H9 (cell line): ENCODE data around the gene ST6GALNAC6. TPM values are rescaled to one million over a fixed set of nuclear protein-coding genes. Genes with fewer than 3 reads are reported as not detected.
A peak's percentile ranks its signal among the peaks of the same experiment; 100 is the strongest.

Experiments
- DNase-seq: peaks from one replicate; pipeline ENCODE4 v3.0.0-alpha.2; 2017
- H2AFZ ChIP-seq: one replicate; pipeline ENCODE4 v1.6.1; 2013; ENCODE audit warnings: mild to moderate bottlenecking, low read length, control low read depth, moderate library complexity
- H2AK5ac ChIP-seq: 2 replicates; pipeline ENCODE4 v1.6.1; 2013; ENCODE audit warnings: low read length, control low read depth, mixed read lengths; ENCODE audit not compliant: insufficient read length
- H2BK120ac ChIP-seq: one replicate; pipeline ENCODE4 v1.6.1; 2013; ENCODE audit warnings: low read depth, mild to moderate bottlenecking, low read length, control low read depth, inconsistent platforms; ENCODE audit not compliant: poor library complexity, severe bottlenecking
- H2BK12ac ChIP-seq: 2 replicates; pipeline ENCODE4 v1.6.1; 2013; ENCODE audit warnings: low read length, control low read depth, mixed read lengths, low read depth; ENCODE audit not compliant: insufficient read length
- H2BK15ac ChIP-seq: 2 replicates; pipeline ENCODE4 v1.6.1; 2013; ENCODE audit warnings: low read depth, low read length, control low read depth
- H2BK20ac ChIP-seq: one replicate; pipeline ENCODE4 v1.6.1; 2013; ENCODE audit warnings: low read depth, mild to moderate bottlenecking, low read length, control low read depth, inconsistent platforms; ENCODE audit not compliant: poor library complexity, severe bottlenecking
- H2BK5ac ChIP-seq: 2 replicates; pipeline ENCODE4 v1.6.1; 2013; ENCODE audit warnings: low read length, control low read depth, mixed read lengths; ENCODE audit not compliant: insufficient read length
- H3K14ac ChIP-seq: 2 replicates; pipeline ENCODE4 v1.6.1; 2013; ENCODE audit warnings: low read length, control low read depth; ENCODE audit not compliant: insufficient read depth
- H3K18ac ChIP-seq: 2 replicates; pipeline ENCODE4 v1.6.1; 2013; ENCODE audit warnings: low read depth, mild to moderate bottlenecking, mixed read lengths, low read length, control low read depth; ENCODE audit not compliant: insufficient read length
- H3K23ac ChIP-seq: 2 replicates; pipeline ENCODE4 v1.6.1; 2013; ENCODE audit warnings: low read length, control low read depth, mixed read lengths, low read depth; ENCODE audit not compliant: insufficient read length
- H3K23me2 ChIP-seq: 2 replicates; pipeline ENCODE4 v1.6.1; 2013; ENCODE audit warnings: low read depth, mild to moderate bottlenecking, mixed read lengths, low read length, control low read depth; ENCODE audit not compliant: insufficient read length, poor library complexity, severe bottlenecking
- H3K27ac ChIP-seq: 2 replicates; pipeline ENCODE4 v1.5.1; 2013; ENCODE audit warnings: low read length, control low read depth, mixed read lengths, low read depth; ENCODE audit not compliant: insufficient read length
- H3K27me3 ChIP-seq: 2 replicates; pipeline ENCODE4 v1.6.1; 2013; ENCODE audit warnings: low read length, control low read depth, inconsistent platforms; ENCODE audit not compliant: insufficient read depth
- H3K4ac ChIP-seq: 2 replicates; pipeline ENCODE4 v1.6.1; 2013; ENCODE audit warnings: low read depth, mild to moderate bottlenecking, control low read depth, inconsistent platforms, low read length, moderate library complexity
- H3K4me1 ChIP-seq: 2 replicates; pipeline ENCODE4 v1.6.1; 2013; ENCODE audit warnings: low read length, control low read depth, inconsistent platforms; ENCODE audit not compliant: insufficient read depth
- H3K4me2 ChIP-seq: 2 replicates; pipeline ENCODE4 v1.6.1; 2013; ENCODE audit warnings: low read length, control low read depth, mixed read lengths; ENCODE audit not compliant: insufficient read length, insufficient read depth
- H3K56ac ChIP-seq: 2 replicates; pipeline ENCODE4 v1.6.1; 2013; ENCODE audit warnings: low read depth, mild to moderate bottlenecking, mixed read lengths, low read length, control low read depth; ENCODE audit not compliant: insufficient read length
- H3K79me1 ChIP-seq: 2 replicates; pipeline ENCODE4 v1.6.1; 2013; ENCODE audit warnings: low read depth, mild to moderate bottlenecking, moderate library complexity, low read length, control low read depth, inconsistent platforms; ENCODE audit not compliant: insufficient read depth, poor library complexity, severe bottlenecking
- H3K79me2 ChIP-seq: 2 replicates; pipeline ENCODE4 v1.6.1; 2013; ENCODE audit warnings: low read length, control low read depth, inconsistent platforms; ENCODE audit not compliant: insufficient read depth
- H3K9ac ChIP-seq: 2 replicates; pipeline ENCODE4 v1.6.1; 2013; ENCODE audit warnings: low read length, control low read depth, mixed read lengths; ENCODE audit not compliant: insufficient read length; ENCODE audit errors: extremely low read depth
- H3K9me3 ChIP-seq: one replicate; pipeline ENCODE4 v1.6.1; 2013; ENCODE audit warnings: low read depth, low read length, inconsistent platforms; ENCODE audit not compliant: control insufficient read depth
- H3T11ph ChIP-seq: one replicate; pipeline ENCODE4 v1.6.1; 2013; ENCODE audit warnings: mild to moderate bottlenecking, low read length, control low read depth, inconsistent platforms
- H4K20me1 ChIP-seq: one replicate; pipeline ENCODE4 v1.6.1; 2013; ENCODE audit not compliant: control insufficient read depth, insufficient read length, insufficient read depth
- H4K5ac ChIP-seq: 2 replicates; pipeline ENCODE4 v1.6.1; 2013; ENCODE audit warnings: low read depth, mild to moderate bottlenecking, mixed read lengths, low read length, control low read depth; ENCODE audit not compliant: insufficient read length
- H4K8ac ChIP-seq: replicated peaks from 2 replicates; pipeline ENCODE4 v1.6.1; 2013; ENCODE audit warnings: low read length, control low read depth, mixed read lengths, low read depth; ENCODE audit not compliant: insufficient read length
- H4K91ac ChIP-seq: 2 replicates; pipeline ENCODE4 v1.6.1; 2013; ENCODE audit warnings: low read depth, mild to moderate bottlenecking, moderate library complexity, mixed read lengths, low read length, control low read depth; ENCODE audit not compliant: insufficient read length
- H3K27ac Mint-ChIP-seq, 3 experiments: 2 replicates in 2 of 3; 3 replicates in 1 of 3; pipeline ENCODE4 v1.8.0; 2020 to 2021; ENCODE audit warnings: mixed read lengths in 3 of 3, mild to moderate bottlenecking in 1 of 3, moderate library complexity in 1 of 3
- H3K27me3 Mint-ChIP-seq: 2 replicates; pipeline ENCODE4 v1.8.0; 2021; ENCODE audit warnings: low read depth, mild to moderate bottlenecking, moderate library complexity, mixed read lengths
- H3K36me3 Mint-ChIP-seq, 3 experiments: 2 replicates in 2 of 3; 3 replicates in 1 of 3; pipeline ENCODE4 v1.8.0; 2020 to 2021; ENCODE audit warnings: low read depth in 3 of 3, mixed read lengths in 3 of 3; ENCODE audit not compliant: insufficient read depth in 1 of 3
- H3K4me1 Mint-ChIP-seq, 2 experiments: 2 replicates each; pipeline ENCODE4 v1.8.0; 2020; ENCODE audit warnings: mixed read lengths in 2 of 2
- H3K4me3 Mint-ChIP-seq, 2 experiments: 2 replicates in 1 of 2; 3 replicates in 1 of 2; pipeline ENCODE4 v1.8.0; 2020 to 2021; ENCODE audit warnings: mild to moderate bottlenecking in 2 of 2, mixed read lengths in 2 of 2, moderate library complexity in 1 of 2
- H3K9me3 Mint-ChIP-seq, 2 experiments: 2 replicates in 1 of 2; 3 replicates in 1 of 2; pipeline ENCODE4 v1.8.0; 2020; ENCODE audit warnings: mild to moderate bottlenecking in 2 of 2, mixed read lengths in 2 of 2, moderate library complexity in 1 of 2
- WGBS: extraction: QIAGEN DNeasy Blood & Tissue Kit; methylation state at CpG from one replicate; pipeline ENCODE4 v1.1.7; 2013; ENCODE audit warnings: missing lambda C conversion rate, low lambda C conversion rate, mixed read lengths; ENCODE audit not compliant: insufficient read length; ENCODE audit errors: extremely low coverage; 5-methylcytosine and 5-hydroxymethylcytosine counted together
- long read RNA-seq: library from polyadenylated mRNA; unstranded; transcript quantifications from one replicate; pipeline ENCODE4 v2.0.0, GENCODE V29; 2020
- total RNA-seq: library from RNA; stranded (reverse); gene quantifications from 2 replicates; pipeline ENCODE4 v1.2.1, GENCODE V29; 2021
- TF ChIP-seq, protein P1 (sequence below): fragments of 200-600 bp; sonication (generic); conservative IDR thresholded peaks from 3 replicates; pipeline ENCODE4 v1.8.0; 2021; ENCODE audit warnings: antibody characterized with exemption, mild to moderate bottlenecking

ST6GALNAC6 gene, protein sequence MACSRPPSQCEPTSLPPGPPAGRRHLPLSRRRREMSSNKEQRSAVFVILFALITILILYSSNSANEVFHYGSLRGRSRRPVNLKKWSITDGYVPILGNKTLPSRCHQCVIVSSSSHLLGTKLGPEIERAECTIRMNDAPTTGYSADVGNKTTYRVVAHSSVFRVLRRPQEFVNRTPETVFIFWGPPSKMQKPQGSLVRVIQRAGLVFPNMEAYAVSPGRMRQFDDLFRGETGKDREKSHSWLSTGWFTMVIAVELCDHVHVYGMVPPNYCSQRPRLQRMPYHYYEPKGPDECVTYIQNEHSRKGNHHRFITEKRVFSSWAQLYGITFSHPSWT
- total RNA-seq: 29.8 and 30.2 TPM in 2 replicates
- long read RNA-seq, transcript ST6GALNAC6-204 (6 exons, 2,406 nt): minor isoform, 17 of 72 reads
- long read RNA-seq, transcript ST6GALNAC6-205 (7 exons, 2,460 nt): major isoform, 42 of 72 reads
- long read RNA-seq, partial matches to known transcripts: 2 of 72 reads
- long read RNA-seq, other reads (novel, unspliced or antisense): 4 of 72 reads

DNA sequence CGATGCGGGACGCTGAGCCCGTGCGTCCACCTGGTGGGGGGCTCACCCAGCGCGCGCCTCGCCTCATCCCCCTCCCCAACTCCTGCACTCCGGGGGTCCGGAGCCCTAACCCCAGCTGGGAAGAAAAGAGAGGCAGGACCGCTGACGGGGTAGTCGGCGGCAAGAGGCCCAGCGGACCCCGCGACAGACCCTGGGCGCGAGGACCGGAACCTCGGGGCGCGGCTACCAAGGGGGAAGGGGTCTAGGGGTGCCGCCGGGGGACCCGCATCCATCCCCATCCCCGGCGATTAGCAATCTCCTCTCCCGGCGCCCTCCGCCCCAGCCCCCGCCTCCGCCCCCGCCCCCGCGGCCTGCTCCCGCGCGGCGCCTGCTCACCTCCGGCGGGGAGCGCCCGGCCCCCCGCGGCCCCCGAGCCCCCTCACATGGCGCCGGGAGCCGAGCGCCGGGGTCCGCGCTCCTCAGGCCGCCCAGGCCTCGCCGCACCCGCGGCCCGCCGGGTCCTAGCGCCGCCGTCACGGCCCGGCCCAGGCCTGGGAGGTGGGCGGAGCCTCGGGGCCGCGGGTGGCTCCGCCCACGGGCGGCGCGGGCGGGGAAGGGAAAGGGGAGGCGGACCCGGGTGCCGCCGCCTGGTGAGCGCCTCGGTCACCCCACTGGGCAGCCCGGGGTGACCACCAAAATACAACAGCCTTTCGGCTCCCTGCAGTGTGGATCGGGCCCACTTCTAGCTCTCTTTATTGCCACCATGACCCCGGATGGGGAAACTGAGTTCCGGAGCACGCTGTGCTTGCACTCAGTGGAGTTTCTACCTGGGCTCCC, at the start of gene ST6GALNAC6:
TSS of gene ST6GALNAC6 (minus strand) at position 476 of the 816 bp plus-strand sequence. CDS start 1,622 bp downstream, outside the sequence.
- H2BK5ac ChIP-seq: no peak within 1 kb of the TSS
- H3K27me3 ChIP-seq: no peaks in the 10 kb centered on the region
- Mint-ChIP-seq H3K36me3 (peaks cover 17 to 26% (median 21%) of the 10 kb centered on the region in 3 experiments; a peak in 6 of 7 replicates), H3K4me1 (peaks cover 21 to 40% of the 10 kb centered on the region in 2 experiments), H3K27ac (peak within 1 kb of the TSS in 2 of 3 experiments; percentile 68 to 91; a peak in 3 of 7 replicates), H3K27me3 (no peaks in the 10 kb centered on the region), H3K4me3 (peak within 1 kb of the TSS; percentile 81 to 91), H3K9me3 (no peaks in the 10 kb centered on the region)
- peak; percentile 56 for DNase-seq
- H2BK120ac ChIP-seq: no peak within 1 kb of the TSS
- no peak within 1 kb of the TSS for H4K5ac ChIP-seq
- H3T11ph ChIP-seq: no peak within 1 kb of the TSS
- no peak within 1 kb of the TSS for H3K27ac ChIP-seq
- H3K4me1 ChIP-seq: peaks cover 8% of the 10 kb centered on the region; the same call in 1 of the 2 replicates
- peak within 1 kb of the TSS; percentile 66 for H3K9ac ChIP-seq
- H2BK15ac ChIP-seq: no peak within 1 kb of the TSS; the same call in 1 of the 2 replicates
- no peak within 1 kb of the TSS for H2BK12ac ChIP-seq
- no peak within 1 kb of the TSS for H3K56ac ChIP-seq
- H3K79me1 ChIP-seq: no peaks in the 10 kb centered on the region
- no peak within 1 kb of the TSS for H4K8ac ChIP-seq
- no peak within 1 kb of the TSS for H2BK20ac ChIP-seq
- H2AK5ac ChIP-seq: no peak within 1 kb of the TSS
- no peaks in the 10 kb centered on the region for H3K79me2 ChIP-seq
- no peaks in the 10 kb centered on the region for H4K20me1 ChIP-seq
- H3K4me2 ChIP-seq: peak within 1 kb of the TSS; percentile 64
- no peaks in the 10 kb centered on the region for H3K9me3 ChIP-seq
- WGBS: no CpG with 5 or more reads among the region's 89 CpGs
- peaks cover 4% of the 10 kb centered on the region for H3K23me2 ChIP-seq
- no peak within 1 kb of the TSS for H3K4ac ChIP-seq
- H4K91ac ChIP-seq: no peak within 1 kb of the TSS
- H3K14ac ChIP-seq: peak within 1 kb of the TSS; percentile 80
- TF ChIP-seq, protein P1, sequence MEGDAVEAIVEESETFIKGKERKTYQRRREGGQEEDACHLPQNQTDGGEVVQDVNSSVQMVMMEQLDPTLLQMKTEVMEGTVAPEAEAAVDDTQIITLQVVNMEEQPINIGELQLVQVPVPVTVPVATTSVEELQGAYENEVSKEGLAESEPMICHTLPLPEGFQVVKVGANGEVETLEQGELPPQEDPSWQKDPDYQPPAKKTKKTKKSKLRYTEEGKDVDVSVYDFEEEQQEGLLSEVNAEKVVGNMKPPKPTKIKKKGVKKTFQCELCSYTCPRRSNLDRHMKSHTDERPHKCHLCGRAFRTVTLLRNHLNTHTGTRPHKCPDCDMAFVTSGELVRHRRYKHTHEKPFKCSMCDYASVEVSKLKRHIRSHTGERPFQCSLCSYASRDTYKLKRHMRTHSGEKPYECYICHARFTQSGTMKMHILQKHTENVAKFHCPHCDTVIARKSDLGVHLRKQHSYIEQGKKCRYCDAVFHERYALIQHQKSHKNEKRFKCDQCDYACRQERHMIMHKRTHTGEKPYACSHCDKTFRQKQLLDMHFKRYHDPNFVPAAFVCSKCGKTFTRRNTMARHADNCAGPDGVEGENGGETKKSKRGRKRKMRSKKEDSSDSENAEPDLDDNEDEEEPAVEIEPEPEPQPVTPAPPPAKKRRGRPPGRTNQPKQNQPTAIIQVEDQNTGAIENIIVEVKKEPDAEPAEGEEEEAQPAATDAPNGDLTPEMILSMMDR: no peak
- no peak within 1 kb of the TSS for H2AFZ ChIP-seq
- no peak within 1 kb of the TSS for H3K23ac ChIP-seq
- peak within 1 kb of the TSS; percentile 87 for H3K18ac ChIP-seq
